HCT116 (cell line): Measurements from ENCODE around the gene MYL3.

Experiments used
- POLR2AphosphoS5 ChIP-seq: IDR thresholded peaks from 2 replicates; pipeline ENCODE4 v1.6.1; 2011; ENCODE audit warnings: mild to moderate bottlenecking, low read depth, low read length, moderate library complexity
- TF ChIP-seq, protein P1 (sequence below), 3 experiments: fragments of 200-600 bp in 1 of 3; sonication (generic) in 1 of 3; IDR thresholded peaks in 2 of 3; conservative IDR thresholded peaks in 1 of 3; 2 replicates each; pipeline ENCODE4 v1.5.1; 2012 to 2017; ENCODE audit warnings: low read depth in 2 of 3, low read length in 2 of 3, antibody characterized with exemption in 1 of 3, borderline replicate concordance in 1 of 3, control low read depth in 1 of 3, mild to moderate bottlenecking in 1 of 3, mixed read lengths in 1 of 3, mixed run types in 1 of 3, moderate library complexity in 1 of 3; ENCODE audit not compliant: insufficient read depth in 1 of 3
- TF ChIP-seq, protein P2 (sequence below): IDR thresholded peaks from 2 replicates; pipeline ENCODE4 v1.6.1; 2011; ENCODE audit warnings: mild to moderate bottlenecking, low read length, moderate library complexity; ENCODE audit not compliant: insufficient replicate concordance; ENCODE audit errors: extremely low read depth

DNA sequence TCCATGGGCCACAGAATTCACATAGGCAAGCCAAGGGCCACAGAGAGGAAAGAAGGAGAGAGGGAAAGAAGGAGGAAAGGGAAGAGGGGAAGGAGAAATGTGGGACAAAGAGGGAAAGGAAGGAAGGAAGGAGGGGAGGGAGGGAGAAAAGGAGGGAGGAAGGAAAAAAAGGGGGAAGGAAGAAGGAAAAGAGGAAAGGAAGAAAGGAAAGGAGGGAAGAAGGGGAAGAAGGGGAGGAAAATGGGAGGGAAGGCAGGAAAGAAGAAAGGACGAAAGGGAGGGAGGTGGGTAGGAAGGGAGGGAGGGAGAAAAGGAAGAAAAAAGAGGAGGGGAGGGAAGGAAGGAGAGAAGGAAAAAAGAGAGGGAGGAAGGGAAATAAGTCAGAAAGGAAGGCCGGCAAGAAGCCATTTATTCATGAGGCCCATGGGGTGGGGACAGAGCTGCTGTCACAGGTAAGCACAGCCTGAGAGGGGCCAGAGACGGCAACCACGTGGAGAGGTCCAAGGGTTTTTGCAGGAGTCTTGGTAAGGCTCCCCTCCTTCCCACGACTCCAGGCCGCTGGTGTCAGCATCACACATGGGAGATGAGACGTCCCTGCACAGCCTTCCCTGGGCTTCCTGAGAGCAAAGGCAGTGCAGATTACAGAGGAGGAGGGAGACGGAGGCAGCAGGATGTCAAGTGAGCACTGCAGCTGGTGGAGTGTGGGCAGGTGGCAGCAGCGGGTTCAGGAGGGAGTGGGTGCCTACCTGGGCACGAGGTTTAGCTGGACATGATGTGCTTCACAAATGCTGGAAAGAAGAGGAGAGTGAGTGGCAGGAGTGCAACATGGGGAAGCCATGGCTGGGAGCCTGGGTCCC is 5.5 kb downstream of the MYL3 start:
- TF ChIP-seq, protein P1, sequence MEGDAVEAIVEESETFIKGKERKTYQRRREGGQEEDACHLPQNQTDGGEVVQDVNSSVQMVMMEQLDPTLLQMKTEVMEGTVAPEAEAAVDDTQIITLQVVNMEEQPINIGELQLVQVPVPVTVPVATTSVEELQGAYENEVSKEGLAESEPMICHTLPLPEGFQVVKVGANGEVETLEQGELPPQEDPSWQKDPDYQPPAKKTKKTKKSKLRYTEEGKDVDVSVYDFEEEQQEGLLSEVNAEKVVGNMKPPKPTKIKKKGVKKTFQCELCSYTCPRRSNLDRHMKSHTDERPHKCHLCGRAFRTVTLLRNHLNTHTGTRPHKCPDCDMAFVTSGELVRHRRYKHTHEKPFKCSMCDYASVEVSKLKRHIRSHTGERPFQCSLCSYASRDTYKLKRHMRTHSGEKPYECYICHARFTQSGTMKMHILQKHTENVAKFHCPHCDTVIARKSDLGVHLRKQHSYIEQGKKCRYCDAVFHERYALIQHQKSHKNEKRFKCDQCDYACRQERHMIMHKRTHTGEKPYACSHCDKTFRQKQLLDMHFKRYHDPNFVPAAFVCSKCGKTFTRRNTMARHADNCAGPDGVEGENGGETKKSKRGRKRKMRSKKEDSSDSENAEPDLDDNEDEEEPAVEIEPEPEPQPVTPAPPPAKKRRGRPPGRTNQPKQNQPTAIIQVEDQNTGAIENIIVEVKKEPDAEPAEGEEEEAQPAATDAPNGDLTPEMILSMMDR (IDR thresholded peaks at IDR 0.05 in 2 of 3, conservative IDR thresholded peaks at IDR 0.05 in 1 of 3; ENCODE audit: borderline replicate concordance in 1 of 3, insufficient read depth in 1 of 3, low read depth in 2 of 3, low read length in 2 of 3), result no peak
- TF ChIP-seq POLR2AphosphoS5, result no peak
- TF ChIP-seq, protein P2, sequence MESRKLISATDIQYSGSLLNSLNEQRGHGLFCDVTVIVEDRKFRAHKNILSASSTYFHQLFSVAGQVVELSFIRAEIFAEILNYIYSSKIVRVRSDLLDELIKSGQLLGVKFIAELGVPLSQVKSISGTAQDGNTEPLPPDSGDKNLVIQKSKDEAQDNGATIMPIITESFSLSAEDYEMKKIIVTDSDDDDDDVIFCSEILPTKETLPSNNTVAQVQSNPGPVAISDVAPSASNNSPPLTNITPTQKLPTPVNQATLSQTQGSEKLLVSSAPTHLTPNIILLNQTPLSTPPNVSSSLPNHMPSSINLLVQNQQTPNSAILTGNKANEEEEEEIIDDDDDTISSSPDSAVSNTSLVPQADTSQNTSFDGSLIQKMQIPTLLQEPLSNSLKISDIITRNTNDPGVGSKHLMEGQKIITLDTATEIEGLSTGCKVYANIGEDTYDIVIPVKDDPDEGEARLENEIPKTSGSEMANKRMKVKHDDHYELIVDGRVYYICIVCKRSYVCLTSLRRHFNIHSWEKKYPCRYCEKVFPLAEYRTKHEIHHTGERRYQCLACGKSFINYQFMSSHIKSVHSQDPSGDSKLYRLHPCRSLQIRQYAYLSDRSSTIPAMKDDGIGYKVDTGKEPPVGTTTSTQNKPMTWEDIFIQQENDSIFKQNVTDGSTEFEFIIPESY, result no peak
